Stimulated activated CD8-positive, alpha-beta memory T cell treated with anti-CD3 and anti-CD28 coated beads, Interleukin-4, amount 100 ng/mL, for 48 hours (primary cell): ENCODE measurements around the gene FEM1C.

Experiments used
- DNase-seq: peaks from one replicate; pipeline ENCODE4 v3.0.0-alpha.2; 2020

Gene FEM1C

GRCh38 chr5:115557667-115558387 lies 13.3 kb upstream of the FEM1C start:
- no peak for DNase-seq

GRCh38 chr5:115556276-115556675 lies 11.7 kb upstream of the FEM1C start:
- DNase-seq: no peak

GRCh38 chr5:115555084-115555633 lies 10.6 kb upstream of the FEM1C start:
- no peak for DNase-seq

- no peak for DNase-seq
Observed at GRCh38 chr5:115553082-115553481, 8.5 kb upstream of the FEM1C start.

GRCh38 chr5:115551415-115551814 lies 6.8 kb upstream of the FEM1C start:
- DNase-seq: no peak

GRCh38 chr5:115549154-115549553 lies 4.6 kb upstream of the FEM1C start:
- no peak for DNase-seq

GRCh38 chr5:115548683-115549082 lies 4.1 kb upstream of the FEM1C start:
- no peak for DNase-seq

GRCh38 chr5:115545351-115545882 lies 842 bp upstream of the FEM1C start:
- no peak for DNase-seq

GRCh38 chr5:115544043-115544435 lies 536 bp downstream of the FEM1C start:
- DNase-seq: peak; percentile 66

- DNase-seq: no peak
Observed at GRCh38 chr5:115543365-115544042, 1.1 kb downstream of the FEM1C start.

GRCh38 chr5:115542651-115543364 lies 1.8 kb downstream of the FEM1C start:
- no peak for DNase-seq

GRCh38 chr5:115542086-115542485 lies 2.5 kb downstream of the FEM1C start:
- DNase-seq: no peak

- no peak for DNase-seq
Observed at GRCh38 chr5:115541611-115542010, 3.0 kb downstream of the FEM1C start.

- no peak for DNase-seq
Observed at GRCh38 chr5:115535479-115536035, 9.0 kb downstream of the FEM1C start.

GRCh38 chr5:115532517-115532916 lies 12.1 kb downstream of the FEM1C start:
- DNase-seq: no peak

- DNase-seq: no peak
Observed at GRCh38 chr5:115531787-115532367, 12.7 kb downstream of the FEM1C start.

- DNase-seq: no peak
Observed at GRCh38 chr5:115531380-115531779, 13.2 kb downstream of the FEM1C start.

- no peak for DNase-seq
Observed at GRCh38 chr5:115530426-115530825, 14.1 kb downstream of the FEM1C start.

- no peak for DNase-seq
Observed at GRCh38 chr5:115526604-115527003, 18.0 kb downstream of the FEM1C start.

GRCh38 chr5:115524199-115524847 lies 20.3 kb downstream of the FEM1C start:
- no peak for DNase-seq

- DNase-seq: no peak
Observed at GRCh38 chr5:115522832-115523403, 21.7 kb downstream of the FEM1C start.

- no peak for DNase-seq
Observed at GRCh38 chr5:115520191-115520590, 24.4 kb downstream of the FEM1C start.
